D341Med (cell line): ENCODE results near the gene TLCD4.
A peak's percentile ranks its signal among the peaks of the same experiment; 100 is the strongest.

Experiments
- DNase-seq: peaks from one replicate; pipeline ENCODE4 v3.0.0; 2012; ENCODE audit warnings: low spot score

TLCD4 gene

DNA sequence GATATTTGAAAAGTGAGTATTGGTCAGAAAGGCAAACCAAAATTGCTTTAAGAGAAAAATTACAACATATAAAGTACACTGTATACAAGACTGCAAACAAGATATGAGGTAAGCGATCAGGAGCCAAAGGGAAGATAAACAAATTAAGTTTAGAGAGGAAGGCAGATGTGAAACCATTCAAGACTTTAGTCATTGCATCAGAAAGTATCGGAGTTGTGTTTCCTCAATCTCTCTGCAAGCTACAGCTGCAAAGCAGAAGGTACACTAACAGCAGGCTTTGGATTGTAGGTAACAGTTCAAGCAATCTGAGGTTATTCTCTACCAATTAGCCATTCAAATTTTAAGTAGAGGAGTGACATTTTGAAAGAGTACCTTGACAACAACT is 21.3 kb upstream of the TLCD4 start:
- no peak for DNase-seq

DNA sequence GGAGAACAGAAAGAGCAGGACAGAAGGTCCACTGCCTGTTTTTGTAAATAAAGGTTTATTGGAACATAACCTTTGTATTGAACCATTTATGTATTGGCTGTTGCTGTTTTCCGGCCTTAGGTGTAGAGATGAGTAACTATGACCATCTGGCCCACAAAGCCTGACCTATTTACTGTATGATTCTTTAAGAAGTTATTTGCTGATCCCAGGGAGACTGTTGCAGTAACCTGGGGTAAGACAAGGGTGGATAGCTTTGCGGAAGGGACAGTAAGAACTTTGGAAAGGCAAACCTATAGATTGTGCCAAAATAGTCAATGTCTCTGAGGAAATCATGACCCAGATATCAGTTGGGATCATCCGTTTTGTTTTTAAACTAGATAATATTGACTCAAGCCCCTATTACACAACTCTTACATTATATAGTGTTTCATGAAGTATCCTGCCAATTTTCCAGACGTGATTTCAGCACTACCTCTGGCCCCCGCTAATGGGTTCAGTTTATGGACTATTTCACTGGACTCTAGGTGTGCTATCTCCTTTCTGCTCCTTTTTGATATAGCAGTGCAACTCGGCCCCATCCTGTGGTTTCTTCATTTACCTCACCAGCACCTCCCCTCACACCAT is 20.8 kb upstream of the TLCD4 start:
- no peak for DNase-seq

DNA sequence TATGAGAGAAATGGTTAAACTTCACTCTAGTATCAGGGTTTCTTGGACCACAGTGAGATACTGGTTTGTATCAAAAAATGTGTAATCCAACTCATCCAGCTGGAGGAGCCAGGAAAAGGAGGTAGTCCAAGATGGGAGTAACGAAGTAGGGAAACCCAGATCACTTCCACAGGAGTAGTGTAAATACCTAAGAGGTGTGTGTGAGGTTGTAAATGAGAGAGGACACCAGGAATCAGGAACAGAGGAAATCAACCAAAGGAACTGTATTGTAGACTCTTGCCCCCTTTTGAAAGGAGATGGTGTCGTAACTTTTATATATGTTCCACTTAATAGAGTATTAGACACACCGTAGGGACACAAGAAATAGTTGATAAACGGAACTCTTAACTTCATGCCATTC is 19.7 kb upstream of the TLCD4 start:
- DNase-seq: no peak

DNA sequence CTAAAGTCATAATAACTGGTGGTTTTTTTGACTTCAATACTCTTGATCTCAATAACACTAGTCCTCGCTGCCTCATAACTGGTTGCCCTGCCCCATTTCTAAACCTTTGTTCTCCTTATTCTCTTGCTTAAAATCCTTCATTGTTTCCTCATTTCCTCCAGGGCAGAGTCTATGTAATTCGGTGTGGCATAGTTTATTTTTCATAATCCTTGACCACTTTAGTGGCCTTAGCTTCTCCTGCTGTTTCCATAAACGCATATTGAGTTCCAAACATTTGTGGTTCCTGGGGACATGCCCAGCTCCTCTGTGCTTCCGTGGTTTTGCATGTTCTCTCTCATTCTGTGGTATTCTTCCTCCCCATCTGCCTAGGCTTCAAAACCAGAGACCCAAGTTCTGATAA is 19.0 kb upstream of the TLCD4 start:
- DNase-seq: no peak

DNA sequence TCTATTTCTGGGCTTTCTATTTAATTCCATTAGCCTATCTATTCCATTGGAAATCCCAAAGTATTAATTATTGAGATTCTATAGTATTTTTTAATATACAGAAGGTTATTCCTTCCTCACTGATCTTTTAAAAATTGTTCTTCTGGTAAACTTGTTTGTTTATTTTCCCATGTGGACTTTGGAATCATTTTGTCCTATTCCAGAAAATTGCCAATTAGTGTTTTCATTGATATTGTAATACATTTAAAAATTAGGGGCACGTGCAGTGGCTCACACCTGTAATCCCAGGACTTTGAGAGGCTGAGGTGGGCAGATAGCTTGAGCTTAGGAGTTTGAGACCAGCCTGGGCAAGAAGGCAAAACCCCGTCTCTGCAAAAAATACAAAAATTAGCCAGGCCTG is 8.4 kb upstream of the TLCD4 start:
- no peak for DNase-seq

DNA sequence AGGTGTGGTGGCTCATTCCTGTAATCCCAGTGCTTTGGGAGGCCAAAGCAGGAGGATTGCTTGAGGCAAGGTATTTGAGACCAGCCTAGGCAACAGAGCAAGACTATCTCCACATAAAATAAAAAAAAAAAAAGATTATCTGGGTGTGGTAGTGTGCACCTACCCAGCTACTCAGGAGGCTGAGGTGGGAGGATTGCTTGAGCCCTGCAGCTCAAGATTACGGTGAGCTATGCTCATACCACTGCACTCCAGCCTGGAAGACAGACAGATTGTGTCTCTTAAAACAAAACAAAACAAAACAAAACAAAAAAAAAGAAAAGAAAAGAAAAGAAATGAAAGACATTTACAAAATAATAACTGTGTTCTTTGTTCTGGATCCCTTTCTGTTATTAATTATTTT is 6.1 kb upstream of the TLCD4 start:
- no peak for DNase-seq

DNA sequence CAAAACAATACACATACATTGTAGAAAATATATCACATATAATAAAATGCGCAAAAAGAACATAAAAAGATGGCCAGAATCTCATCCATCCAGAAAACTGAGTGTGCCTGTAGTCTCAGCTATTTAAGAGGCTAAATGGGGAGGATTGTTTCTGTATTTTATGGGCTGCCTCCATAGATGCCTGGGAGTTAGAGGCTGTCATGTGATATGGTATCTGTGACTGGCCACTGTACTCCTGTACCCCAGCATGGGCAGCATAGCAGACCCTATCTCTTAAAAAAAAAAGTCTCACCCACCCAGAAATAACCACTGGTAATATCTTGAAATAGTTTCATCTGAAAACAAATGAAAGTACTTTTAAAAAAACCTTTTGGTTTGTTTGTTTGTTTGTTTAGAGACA is 3.5 kb upstream of the TLCD4 start:
- no peak for DNase-seq

DNA sequence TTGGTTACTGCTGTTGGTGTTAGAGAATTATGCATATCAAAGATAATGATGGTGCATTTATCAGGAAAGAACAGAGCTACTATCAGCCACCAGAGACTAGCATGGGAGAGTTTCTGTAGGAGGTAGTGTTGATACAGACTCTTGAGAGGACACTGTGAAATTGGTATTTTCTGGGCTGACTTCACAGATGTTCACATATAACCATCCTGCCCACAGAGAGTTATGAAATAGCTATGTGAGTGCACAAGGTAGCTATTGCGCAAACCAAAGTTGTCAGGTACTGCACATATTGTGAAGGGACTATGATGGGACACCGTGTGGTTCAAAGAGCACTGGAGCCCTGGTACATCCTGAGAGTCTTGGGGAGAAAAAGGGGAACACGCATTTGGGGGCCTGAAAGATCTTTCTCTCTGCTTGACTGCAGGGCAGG is 1.4 kb upstream of the TLCD4 start:
- DNase-seq: no peak

DNA sequence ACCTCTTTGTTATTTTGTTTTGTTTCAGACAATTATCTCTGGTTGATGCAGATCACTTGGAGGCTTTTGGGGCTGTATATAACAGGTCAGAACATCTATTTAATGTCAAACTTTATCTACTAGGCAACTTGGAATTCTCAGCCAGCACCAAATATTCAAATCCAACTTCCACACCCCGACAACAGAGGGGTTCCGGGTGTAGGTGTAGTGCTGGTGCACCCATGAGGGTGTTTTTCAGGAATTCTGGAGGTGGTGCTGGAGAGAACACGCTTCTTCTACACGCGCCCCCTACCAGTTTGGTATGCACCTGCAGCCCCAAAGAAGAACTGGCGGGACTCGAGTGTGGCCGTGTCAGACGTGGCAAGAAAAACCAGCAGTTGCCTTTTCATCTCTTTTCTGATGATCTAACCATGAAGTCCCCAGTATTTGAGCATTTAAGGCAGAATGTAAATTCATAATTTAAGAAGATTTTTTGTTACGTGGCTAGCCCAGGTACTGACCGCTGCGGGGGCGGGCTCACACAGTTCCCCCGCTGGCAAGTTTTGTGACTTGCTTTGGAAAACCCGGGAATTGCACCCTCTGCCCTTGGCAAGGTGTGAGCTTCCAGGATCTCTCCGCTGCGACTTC is 462 bp upstream of the TLCD4 start:
- DNase-seq: peak; percentile 71

DNA sequence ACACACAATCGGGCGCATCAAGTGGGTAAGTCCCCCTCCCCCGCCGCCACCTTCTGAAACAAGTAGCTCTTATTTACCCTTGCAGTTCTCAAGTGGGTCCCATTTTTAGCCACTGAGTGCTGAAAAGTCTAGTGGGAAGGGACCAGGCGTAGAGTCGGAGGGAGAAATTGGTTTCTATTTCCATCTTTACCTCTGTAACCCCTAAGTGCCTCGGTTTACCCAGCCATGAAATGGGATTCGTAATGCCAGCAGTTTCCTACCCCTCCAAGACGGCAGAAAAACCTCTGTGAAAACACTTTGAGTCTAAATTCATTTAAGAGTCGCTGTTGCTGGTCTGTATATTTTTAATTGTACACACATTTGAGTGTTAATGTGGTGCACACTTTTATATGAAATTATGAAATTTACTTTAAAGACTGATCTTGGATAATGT is 928 bp downstream of the TLCD4 start:
- no peak for DNase-seq

DNA sequence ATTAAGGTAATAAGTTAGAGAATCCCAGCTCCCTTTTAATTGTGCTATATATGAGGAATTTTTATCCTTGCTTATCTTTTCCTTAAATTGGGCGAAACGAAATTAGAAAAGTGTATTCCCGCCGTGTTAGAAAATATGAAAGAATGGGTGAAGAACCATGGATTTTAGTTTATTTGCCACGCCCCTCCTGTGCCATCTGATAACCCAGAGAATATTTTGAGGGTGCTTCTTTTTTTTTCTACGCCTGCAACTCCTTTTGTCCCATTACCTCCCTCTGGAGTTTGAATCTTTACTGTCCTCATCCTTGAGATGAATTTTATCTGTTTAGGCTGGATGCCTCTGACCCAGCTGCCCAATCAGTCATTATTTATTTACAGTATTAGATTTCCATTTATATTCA is 1.6 kb downstream of the TLCD4 start:
- DNase-seq: no peak

DNA sequence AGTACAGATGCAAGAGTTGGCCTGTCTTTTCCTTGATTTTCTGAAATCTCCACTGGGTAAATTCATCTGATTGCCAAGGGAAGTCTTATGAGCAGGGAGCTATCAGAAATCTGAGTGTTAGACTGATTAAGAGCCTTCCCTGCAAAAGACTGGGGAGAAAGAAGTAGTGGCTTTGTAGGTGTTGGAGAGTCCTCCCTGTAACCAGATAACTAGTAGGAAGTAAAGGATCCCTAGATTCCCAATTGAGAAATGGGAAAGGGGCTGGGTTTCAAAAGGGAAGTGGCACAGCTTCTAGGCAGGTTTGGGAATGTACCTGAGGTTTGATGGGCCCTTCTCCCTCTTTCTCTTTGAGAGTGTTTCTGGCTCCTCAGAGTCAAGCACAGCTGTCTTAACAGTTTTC is 2.1 kb downstream of the TLCD4 start:
- no peak for DNase-seq

DNA sequence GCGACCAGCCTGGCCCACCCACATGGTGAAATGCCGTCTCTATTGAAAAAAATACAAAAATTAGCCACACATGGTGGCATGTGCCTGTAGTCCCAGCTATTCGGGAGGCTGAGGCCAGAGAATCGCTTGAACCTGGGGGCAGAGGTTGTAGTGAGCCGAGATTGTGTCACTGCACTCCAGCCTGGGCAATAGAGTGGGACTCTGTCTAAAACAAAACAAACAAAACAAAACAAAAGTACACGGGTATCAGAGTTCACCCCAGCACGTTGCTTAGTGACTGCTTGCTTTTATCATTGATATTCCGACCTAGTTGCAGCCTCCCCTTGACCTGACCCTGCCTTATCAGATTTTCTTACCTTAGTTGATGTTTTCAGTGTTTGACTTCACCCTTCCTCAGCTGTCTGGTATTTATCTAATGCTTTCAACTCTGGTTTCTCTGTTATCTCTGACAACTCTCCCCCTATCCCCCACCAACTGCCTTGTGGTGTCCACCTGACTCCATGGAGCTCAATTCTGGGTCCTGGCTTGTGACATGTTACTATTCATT is 5.1 kb downstream of the TLCD4 start:
- no peak for DNase-seq

DNA sequence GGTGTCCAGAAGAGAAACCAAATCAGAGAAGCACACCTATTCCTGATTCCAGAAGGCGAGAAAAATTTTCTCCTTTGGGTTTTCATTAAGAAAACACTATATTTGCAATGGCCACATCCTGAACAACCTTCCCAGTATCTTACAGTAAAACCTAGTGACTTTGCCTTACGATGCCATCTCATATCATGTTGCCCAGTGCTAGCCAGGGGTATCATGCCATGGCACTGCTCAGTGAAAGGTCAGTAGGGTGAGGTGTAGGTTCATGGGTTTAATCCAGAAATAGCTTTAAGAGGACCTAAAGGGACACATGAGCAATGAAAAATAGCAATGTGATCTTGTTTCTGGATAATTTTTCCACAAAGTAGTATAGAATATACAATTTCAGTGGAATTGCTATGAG is 7.2 kb downstream of the TLCD4 start:
- no peak for DNase-seq

DNA sequence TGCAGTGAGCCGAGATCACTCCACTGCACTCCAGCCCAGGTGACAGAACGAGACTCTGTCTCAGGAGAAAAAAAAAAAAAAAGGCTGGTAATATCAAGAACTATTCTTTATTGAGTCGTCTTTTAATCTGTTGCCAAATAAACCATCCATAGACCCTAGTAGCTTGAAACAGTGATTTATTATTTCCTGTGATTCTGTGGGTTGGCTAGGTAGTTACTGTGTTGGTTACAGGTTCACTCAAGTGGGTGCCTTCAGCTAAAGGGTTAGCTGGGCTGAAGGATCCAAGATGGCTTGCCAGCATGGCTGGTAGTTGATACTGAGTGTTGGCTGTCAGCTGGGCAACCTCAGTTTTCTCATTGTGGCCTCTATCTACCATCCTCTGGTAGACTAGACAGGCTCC is 9.2 kb downstream of the TLCD4 start:
- no peak for DNase-seq

DNA sequence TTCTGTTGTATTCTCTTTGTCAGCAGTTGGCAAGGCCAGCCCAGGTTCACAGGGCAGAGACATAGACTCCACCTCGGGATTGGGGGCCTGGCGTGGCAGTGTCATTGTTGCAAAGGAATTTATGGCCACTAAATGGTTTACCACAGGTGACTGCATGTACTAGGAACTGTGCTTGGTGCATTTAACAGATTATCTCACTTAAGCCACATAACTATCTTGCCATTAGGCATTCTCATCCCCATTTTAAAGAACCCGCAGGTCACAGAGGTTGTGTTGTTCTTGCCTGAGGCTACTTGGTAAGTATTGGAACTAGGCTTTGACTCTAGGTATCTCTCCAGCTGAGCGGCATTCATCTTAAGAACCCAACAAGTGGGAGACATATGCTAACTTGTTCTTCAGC is 9.7 kb downstream of the TLCD4 start:
- no peak for DNase-seq

DNA sequence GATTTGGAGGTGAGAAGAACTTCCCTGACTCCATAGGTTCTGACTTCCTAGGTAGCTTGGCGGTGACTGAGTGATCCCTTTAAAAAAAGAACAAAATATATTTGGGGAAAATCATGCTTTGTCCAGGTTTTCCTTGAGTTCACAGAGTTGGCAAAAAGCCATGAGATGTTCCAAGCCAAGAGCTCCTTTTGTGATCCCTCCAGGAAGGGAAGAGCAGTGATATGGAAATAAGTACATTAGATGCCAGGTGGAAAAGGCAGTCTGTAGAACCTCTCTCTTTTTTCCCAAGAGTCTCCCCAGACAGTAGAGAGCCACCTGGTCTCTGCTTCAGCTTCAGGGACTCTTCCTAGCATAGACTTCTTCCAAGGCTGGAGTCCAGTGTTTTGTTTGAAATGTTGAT is 10.2 kb downstream of the TLCD4 start:
- no peak for DNase-seq

DNA sequence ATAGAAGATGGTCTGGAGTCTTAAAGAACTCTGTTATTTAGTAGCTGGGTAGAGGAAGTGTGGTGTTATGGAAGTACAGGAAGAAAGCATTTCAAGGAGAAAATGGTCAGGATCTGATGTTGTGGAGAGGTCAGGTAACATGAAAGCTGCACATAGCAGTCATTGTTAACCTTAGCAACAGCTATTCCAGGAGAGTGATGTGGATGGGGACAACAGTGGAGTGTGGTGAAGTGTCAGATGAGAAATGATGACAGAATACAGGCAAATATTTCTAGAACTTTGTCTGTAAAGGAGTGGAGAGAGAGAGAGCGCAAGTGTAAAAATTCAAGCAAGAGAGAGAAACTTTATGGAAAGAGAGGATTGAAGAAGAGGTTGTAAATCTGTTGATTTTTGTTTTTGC is 15.6 kb downstream of the TLCD4 start:
- DNase-seq: no peak

DNA sequence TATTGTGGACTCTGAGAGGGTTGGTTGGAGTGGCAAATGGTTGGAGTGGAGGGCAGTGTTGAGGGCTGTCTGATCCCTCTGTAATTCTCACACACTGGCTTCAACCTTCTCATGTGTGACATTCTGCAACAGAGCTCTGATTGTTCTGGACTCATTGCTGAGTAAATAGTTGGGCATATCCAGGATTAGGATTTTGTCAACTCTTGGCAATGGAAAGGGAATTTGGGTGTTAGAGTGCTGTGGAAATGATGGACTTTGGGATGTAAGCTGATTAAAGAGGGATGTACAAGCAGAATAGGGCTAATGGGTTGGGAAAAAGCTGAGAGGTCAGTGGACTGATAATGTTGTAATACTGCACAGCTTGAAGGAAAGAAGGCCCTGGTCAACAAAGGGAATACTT is 16.5 kb downstream of the TLCD4 start:
- no peak for DNase-seq

DNA sequence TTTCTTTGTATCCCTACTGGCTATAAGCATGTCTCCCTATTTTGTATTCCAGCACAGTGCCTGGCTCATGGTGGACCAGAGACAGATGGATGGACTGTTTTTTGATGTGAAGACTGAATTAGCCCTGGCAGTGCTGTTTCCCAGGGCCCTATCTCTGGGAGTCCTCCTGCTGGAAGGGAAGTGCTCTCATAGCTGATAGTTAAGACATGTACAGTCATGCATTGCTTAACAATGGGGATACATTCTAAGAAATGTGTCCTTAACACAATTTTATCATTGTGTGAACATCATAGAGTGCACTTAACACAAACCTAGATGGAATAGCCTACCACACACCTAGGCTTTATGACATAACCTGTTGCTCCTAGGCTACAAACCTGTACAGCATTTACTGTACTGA is 21.1 kb downstream of the TLCD4 start:
- DNase-seq: no peak

DNA sequence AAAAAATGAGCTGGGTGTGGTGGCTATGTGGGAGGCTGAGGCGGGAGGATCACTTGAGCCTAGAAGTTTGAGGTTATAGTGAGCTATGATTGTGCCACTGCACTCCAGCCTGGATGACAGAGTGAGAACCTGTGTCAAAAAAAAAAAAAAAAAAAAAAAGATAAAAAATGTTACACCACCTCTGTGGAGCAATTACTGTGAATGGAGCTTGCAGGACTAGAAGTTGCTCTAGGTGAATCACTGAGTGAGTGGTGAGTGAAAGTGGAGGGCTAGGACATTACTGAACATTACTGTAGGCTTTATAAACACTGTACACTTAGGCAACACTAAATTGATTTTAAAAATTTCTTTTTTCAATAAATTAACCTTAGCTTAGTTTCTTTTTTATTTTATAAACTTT is 21.9 kb downstream of the TLCD4 start:
- DNase-seq: no peak

DNA sequence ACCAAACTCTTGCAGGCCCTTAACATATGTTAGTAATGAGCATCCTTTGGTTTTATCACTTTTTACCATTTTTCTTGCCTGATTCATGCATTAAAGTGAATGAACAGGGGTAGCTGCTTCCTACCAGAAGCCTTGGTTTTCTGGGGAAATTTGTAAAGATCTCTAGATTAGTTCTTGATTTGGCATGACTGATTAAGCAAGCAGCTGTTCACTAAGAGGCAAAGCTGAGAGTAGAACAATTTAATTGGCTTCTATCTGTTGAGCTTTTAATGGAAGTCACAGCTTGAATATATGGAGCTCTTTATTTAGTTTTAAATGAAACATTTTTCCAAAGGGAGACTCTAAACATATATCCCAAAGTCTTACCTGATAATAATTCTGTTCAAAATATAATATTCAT is 23.6 kb downstream of the TLCD4 start:
- DNase-seq: no peak

DNA sequence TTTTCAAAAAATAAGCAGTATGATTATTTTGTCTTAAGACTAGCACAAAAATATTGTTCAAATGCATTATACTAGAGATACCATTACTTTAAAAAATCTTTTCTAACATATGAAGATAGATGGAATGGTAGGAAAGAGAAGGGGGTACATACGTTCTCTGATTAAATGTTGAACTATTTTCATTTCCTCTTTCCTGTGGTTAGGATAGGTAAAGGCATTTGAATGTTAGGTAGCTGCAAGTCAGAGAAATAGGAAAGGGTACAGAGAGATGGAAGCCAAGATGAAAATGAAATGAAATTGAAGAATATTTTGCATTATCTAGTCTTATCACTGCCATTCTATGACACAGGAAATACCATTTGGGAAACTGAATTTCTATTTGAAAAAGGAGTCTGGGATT is 28.3 kb downstream of the TLCD4 start:
- DNase-seq: no peak

DNA sequence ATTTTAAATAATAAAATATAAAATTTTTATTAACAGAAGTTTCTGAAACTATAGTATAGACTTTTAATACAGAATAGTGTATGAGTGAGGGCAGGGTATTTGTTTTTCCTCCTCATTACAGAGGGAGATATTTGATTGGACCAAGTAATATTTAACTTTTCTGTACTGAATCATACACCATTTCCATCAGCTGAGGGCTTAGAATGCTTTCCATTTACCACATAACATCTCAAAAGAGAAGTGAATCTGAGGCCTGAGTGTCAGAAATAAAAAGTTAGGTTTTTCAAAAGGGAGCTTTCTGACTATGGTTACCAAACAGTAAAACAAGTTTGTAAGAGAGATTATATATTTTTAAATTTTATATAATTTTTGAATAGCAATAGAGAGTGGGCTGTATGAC is 29.5 kb downstream of the TLCD4 start:
- no peak for DNase-seq
